Stimulated activated naive B cell treated with anti-CD40 and anti-IgM and Interleukin-4, amounts not matched to agents 10 μg/mL and 1 μg/mL and 100 μg/mL, for 72 hours (primary cell): ENCODE results near the gene PELO.
"Not testable (repeated sequence)": the region's sequence is repeated elsewhere in the genome, so short reads cannot be mapped to it uniquely, and the experiment has no call there.

ENCODE experiments used
- ATAC-seq, 2 donors: fragments of 150-1000 bp; cut with Tn5 transposase; replicated peaks; 2 replicates each; pipeline ENCODE4 v1.10.0; 2021; ENCODE audit warnings: moderate library complexity in 1 of 2
- DNase-seq: peaks from one replicate; pipeline ENCODE4 v3.0.0; 2021
- H3K27ac Mint-ChIP-seq: one replicate; pipeline ENCODE4 v1.8.0; 2022; ENCODE audit warnings: mild to moderate bottlenecking, mixed read lengths
- H3K27me3 Mint-ChIP-seq, 2 donors: one replicate each; pipeline ENCODE4 v1.8.0; 2022; ENCODE audit warnings: mixed read lengths in 2 of 2
- H3K36me3 Mint-ChIP-seq, 2 donors: one replicate each; pipeline ENCODE4 v1.8.0; 2022; ENCODE audit warnings: mixed read lengths in 2 of 2, mild to moderate bottlenecking in 1 of 2
- H3K4me1 Mint-ChIP-seq, 2 donors: one replicate each; pipeline ENCODE4 v1.8.0; 2022; ENCODE audit warnings: mixed read lengths in 2 of 2, mild to moderate bottlenecking in 1 of 2
- H3K4me3 Mint-ChIP-seq, 2 donors: one replicate each; pipeline ENCODE4 v1.8.0; 2022; ENCODE audit warnings: mild to moderate bottlenecking in 2 of 2, mixed read lengths in 2 of 2, moderate library complexity in 1 of 2
- H3K9me3 Mint-ChIP-seq, 2 donors: one replicate each; pipeline ENCODE4 v1.8.0; 2022; ENCODE audit warnings: mixed read lengths in 2 of 2, mild to moderate bottlenecking in 1 of 2

The PELO gene

DNA sequence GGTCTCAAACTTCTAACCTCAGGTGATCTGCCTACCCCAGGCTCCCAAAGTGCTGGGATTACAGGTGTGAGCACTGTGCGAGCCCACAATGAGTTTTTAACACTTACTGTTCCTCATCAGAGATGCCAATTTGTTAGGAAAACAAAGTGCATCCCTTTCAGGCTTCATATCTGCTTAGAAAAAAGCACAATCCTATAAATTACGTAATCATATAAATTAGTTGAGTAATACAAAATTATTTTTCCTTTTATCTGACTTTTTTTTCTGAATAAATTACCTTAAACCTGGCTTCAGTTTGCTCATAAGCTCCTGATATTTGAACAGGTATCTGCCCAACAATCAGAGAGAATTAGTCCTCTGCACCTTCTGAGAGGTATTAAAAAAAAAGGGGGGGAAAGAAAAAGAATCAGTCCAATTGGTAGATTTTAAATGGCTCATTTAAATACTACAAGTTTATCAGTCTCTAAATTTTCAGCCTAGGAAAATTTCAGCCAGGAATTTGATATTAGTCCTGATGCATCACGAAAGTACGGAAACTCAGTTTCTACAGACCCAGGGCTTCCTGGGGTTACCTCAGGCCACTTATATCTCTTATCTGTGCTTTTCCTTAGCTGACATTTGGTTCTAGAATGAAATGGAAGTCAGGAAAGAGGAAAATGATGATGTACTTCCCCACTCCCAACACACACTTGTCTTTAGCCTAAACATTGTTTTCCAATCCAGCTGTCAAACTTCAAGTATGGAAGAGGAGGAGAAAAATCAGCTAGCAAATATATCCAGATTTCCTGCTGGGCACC, 26.8 kb downstream of the PELO start:
- Mint-ChIP-seq H3K4me1 (peaks cover 2 to 7% of the 10 kb centered on the region in 2 donors), H3K27me3 (no peaks in the 10 kb centered on the region), H3K36me3 (no peaks in the 10 kb centered on the region), H3K9me3 (no peaks in the 10 kb centered on the region), H3K4me3 (no peak overlapping the region), H3K27ac (no peak overlapping the region)
- no peak for DNase-seq
- no peak for ATAC-seq

DNA sequence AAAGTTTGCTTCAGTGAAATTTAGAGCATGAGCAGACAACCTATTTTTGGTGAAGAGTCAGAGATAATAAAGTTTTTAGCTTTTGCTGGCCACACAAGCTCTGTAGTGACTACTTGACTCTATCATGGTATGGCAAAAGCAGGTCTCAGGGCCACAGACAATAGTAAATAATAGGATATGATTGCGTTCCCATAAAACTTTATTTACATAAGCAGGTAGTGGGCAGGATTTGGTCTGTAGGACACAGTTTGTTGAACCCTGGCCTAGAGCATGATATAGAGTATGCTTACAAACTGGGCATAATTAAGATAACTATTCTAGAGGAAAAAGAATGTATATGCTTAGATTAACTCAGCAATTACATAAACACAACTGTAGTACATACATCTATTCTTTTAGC, 30.1 kb downstream of the PELO start:
- ATAC-seq: no peak
- peaks cover 3 to 6% of the 10 kb centered on the region in 2 donors for H3K27me3 Mint-ChIP-seq
- no peak overlapping the region for H3K4me3 Mint-ChIP-seq
- no peak overlapping the region for H3K27ac Mint-ChIP-seq
- no peaks in the 10 kb centered on the region for H3K9me3 Mint-ChIP-seq
- no peaks in the 10 kb centered on the region for H3K4me1 Mint-ChIP-seq
- DNase-seq: no peak
- H3K36me3 Mint-ChIP-seq: no peaks in the 10 kb centered on the region

DNA sequence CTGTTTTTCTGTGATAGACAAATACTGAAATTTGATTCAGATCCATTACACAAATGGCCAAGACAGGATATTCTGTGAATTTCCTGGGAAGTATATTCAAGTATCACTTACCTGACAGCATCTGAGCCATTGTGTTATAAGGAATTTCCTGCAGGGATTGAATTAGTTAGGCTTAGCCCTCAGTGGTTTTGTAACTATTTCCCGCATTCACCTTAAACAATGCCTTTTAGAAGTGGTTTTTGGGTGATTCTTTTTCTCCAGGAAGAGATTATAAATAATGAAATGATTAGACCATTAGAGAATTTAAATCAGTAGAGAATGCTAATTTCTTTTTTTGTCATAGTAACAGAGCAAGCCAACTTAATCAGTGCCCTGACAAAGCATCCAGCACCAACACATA, 30.6 kb downstream of the PELO start:
- Mint-ChIP-seq H3K27ac (no peak overlapping the region), H3K27me3 (peaks cover 3 to 6% of the 10 kb centered on the region in 2 donors), H3K4me3 (no peak overlapping the region), H3K36me3 (no peaks in the 10 kb centered on the region), H3K9me3 (no peaks in the 10 kb centered on the region), H3K4me1 (no peaks in the 10 kb centered on the region)
- ATAC-seq: no peak
- DNase-seq: no peak

DNA sequence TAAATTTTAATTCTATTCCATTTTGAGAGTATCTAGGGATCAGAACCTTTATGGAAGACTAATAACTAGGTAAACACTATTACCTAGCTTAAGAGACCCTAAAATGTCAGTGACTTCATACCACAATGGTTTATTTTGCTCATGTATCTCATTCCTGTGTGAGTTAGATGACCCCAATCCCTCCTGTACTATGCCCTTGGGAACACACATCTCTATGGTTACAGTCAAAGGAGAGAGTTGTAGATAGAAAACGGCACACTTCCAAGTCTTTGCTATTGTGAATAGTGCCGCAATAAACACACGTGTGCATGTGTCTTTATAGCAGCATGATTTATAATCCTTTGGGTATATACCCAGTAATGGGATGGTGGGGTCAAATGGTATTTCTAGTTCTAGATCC, 31.1 kb downstream of the PELO start:
- not testable (repeated sequence) for H3K9me3 Mint-ChIP-seq, H3K4me1 Mint-ChIP-seq, ATAC-seq, H3K4me3 Mint-ChIP-seq, H3K27me3 Mint-ChIP-seq, H3K36me3 Mint-ChIP-seq, DNase-seq, H3K27ac Mint-ChIP-seq

GRCh38 chr5:52821901-52822300, 34.2 kb downstream of the PELO start:
- Mint-ChIP-seq H3K4me3 (no peak overlapping the region), H3K4me1 (no peaks in the 10 kb centered on the region), H3K27ac (no peak overlapping the region), H3K36me3 (no peaks in the 10 kb centered on the region), H3K9me3 (no peaks in the 10 kb centered on the region), H3K27me3 (peaks cover 3 to 6% of the 10 kb centered on the region in 2 donors)
- ATAC-seq (no peak), DNase-seq (no peak)

DNA sequence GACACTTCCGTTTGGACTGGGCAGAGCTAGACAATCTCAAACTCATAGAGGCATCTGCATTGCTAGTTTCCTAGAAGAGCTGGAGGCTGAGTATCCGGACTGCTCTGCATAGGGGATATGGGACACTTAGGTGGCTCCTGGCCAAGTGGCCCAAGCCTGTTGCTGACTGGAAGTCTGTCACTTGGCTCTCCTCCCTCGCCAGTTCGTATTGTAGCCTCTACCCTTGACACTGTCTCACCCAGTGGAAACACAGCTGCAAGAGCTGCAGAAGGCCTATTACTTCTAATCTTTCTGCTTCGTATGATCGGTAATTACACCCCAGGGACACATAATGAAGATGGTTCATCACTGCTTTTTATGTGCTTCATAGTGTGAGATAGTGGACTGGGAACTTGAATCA, 34.7 kb downstream of the PELO start:
- peaks cover 3 to 6% of the 10 kb centered on the region in 2 donors for H3K27me3 Mint-ChIP-seq

GRCh38 chr5:52824827-52825226, 37.1 kb downstream of the PELO start:
- Mint-ChIP-seq H3K27me3 (peaks cover 6% of the 10 kb centered on the region in 2 donors), H3K36me3 (no peaks in the 10 kb centered on the region), H3K27ac (no peak overlapping the region)

More for the DNA sequence above, 34.7 kb downstream of the PELO start:
- no peak for ATAC-seq
- DNase-seq: no peak
- H3K36me3 Mint-ChIP-seq: no peaks in the 10 kb centered on the region
- H3K27ac Mint-ChIP-seq: no peak overlapping the region
- no peaks in the 10 kb centered on the region for H3K4me1 Mint-ChIP-seq
- H3K9me3 Mint-ChIP-seq: peaks cover 0 to under 1% of the 10 kb centered on the region in 2 donors
- H3K4me3 Mint-ChIP-seq: no peak overlapping the region

DNA sequence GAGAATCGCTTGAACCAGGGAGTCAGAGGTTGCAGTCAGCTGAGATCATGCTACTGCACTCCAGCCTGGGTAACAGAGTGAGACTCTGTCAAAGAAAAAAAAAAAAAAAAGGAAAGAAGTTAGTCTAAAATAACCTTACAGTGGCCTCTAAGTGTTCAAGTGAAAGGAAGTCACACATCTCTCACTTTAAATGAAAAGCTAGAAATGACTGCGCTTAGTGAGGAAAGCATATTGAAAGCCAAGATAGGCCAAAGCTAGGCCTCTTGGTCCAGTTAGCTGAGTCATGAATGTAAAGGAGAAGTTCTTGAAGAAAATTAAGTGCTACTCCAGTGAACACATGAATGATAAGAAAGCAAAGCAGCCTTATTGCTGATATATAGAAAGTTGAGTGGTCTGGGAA, 38.1 kb downstream of the PELO start:
- H3K4me3 Mint-ChIP-seq: no peak overlapping the region
- peaks cover 0 to 1% of the 10 kb centered on the region in 2 donors for H3K9me3 Mint-ChIP-seq
- ATAC-seq (peak; percentile 55 to 60), DNase-seq (no peak)
- no peaks in the 10 kb centered on the region for H3K4me1 Mint-ChIP-seq
- no peaks in the 10 kb centered on the region for H3K36me3 Mint-ChIP-seq
- peaks cover 6% of the 10 kb centered on the region in 2 donors for H3K27me3 Mint-ChIP-seq
- H3K27ac Mint-ChIP-seq: no peak overlapping the region

More at GRCh38 chr5:52824827-52825226, 37.1 kb downstream of the PELO start:
- DNase-seq (no peak), ATAC-seq (no peak)
- peaks cover 0 to 1% of the 10 kb centered on the region in 2 donors for H3K9me3 Mint-ChIP-seq
- no peak overlapping the region for H3K4me3 Mint-ChIP-seq
- no peaks in the 10 kb centered on the region for H3K4me1 Mint-ChIP-seq

- no peaks in the 10 kb centered on the region for H3K4me1 Mint-ChIP-seq
- DNase-seq (no peak), ATAC-seq (no peak)
- peaks cover 0 to 1% of the 10 kb centered on the region in 2 donors for H3K9me3 Mint-ChIP-seq
- H3K4me3 Mint-ChIP-seq: no peak overlapping the region
- H3K27me3 Mint-ChIP-seq: peaks cover 0 to 3% of the 10 kb centered on the region in 2 donors
- no peaks in the 10 kb centered on the region for H3K36me3 Mint-ChIP-seq
- no peak overlapping the region for H3K27ac Mint-ChIP-seq
Measured at GRCh38 chr5:52827815-52828214, 40.1 kb downstream of the PELO start.

- DNase-seq (no peak), ATAC-seq (no peak)
- Mint-ChIP-seq H3K4me1 (no peaks in the 10 kb centered on the region), H3K4me3 (no peak overlapping the region), H3K27me3 (peaks cover 0 to 3% of the 10 kb centered on the region in 2 donors), H3K36me3 (no peaks in the 10 kb centered on the region), H3K27ac (no peak overlapping the region), H3K9me3 (peaks cover 0 to 1% of the 10 kb centered on the region in 2 donors)
Measured at GRCh38 chr5:52829664-52830063, 41.9 kb downstream of the PELO start.

DNA sequence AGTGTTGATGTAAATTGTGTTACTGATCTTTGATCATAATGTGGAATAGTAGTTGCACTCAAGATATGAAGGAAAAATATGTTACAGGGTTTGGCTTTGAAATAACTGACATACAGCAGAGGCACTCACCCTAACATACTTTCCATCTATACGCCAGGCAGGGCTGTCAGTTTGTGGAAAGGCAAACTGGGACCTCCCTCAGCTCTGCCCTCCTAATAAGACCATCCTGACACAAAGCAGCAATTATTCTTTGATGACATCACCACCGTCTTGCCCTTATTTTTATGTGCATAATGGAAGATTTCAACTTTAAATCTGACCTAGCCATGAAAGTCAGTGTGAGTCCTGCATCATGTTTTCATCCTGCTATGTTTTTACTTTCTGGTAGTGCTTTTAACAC, 42.9 kb downstream of the PELO start:
- ATAC-seq (no peak), DNase-seq (no peak)
- Mint-ChIP-seq H3K4me3 (no peak overlapping the region), H3K36me3 (no peaks in the 10 kb centered on the region), H3K27ac (no peak overlapping the region), H3K27me3 (peaks cover 0 to 3% of the 10 kb centered on the region in 2 donors), H3K4me1 (no peaks in the 10 kb centered on the region), H3K9me3 (peaks cover 0 to 1% of the 10 kb centered on the region in 2 donors)

DNA sequence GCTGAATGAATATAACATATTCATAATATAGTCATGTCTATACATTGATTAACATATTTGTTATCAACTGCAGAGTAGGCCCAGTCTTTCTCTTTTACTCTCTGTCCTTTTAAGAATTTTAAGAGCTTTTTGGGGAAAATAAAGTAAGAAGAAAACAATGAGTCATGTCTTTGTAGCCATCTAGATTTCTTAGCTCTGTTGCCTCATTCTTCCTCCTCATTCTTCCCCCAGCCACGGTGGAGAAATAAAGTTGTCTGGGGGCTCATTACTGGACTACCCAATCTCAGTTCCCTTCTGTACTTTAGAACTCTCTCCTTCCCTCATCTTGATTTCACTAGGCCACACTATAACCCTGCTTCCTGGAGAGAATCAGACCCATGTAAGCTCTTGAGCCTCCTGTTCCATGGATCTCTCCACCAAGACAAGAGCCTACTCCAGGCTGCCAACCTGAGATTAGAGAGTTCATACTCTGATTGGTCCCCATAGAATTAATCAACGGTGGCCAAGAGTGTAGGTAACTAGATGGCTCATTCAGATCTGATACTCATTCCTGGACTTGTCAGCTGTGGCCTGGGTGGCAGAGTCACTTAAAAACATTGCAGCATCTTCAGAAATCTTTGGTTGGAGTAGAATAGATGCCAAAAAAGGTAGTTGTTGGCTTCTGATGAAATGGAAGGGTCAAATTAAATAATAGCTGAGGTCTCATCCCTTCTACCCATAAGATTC, 44.2 kb downstream of the PELO start:
- H3K27ac Mint-ChIP-seq: no peak overlapping the region
- peaks cover 0 to 3% of the 10 kb centered on the region in 2 donors for H3K27me3 Mint-ChIP-seq
- no peaks in the 10 kb centered on the region for H3K4me1 Mint-ChIP-seq
- no peak for ATAC-seq
- H3K36me3 Mint-ChIP-seq: no peaks in the 10 kb centered on the region
- H3K4me3 Mint-ChIP-seq: no peak overlapping the region
- peaks cover 0 to 1% of the 10 kb centered on the region in 2 donors for H3K9me3 Mint-ChIP-seq
- no peak for DNase-seq

- DNase-seq: no peak
- Mint-ChIP-seq H3K9me3 (no peaks in the 10 kb centered on the region), H3K4me3 (no peak overlapping the region), H3K27me3 (no peaks in the 10 kb centered on the region), H3K36me3 (no peaks in the 10 kb centered on the region), H3K27ac (no peak overlapping the region), H3K4me1 (no peaks in the 10 kb centered on the region)
- ATAC-seq: no peak
Measured at GRCh38 chr5:52834320-52834719, 46.6 kb downstream of the PELO start.

DNA sequence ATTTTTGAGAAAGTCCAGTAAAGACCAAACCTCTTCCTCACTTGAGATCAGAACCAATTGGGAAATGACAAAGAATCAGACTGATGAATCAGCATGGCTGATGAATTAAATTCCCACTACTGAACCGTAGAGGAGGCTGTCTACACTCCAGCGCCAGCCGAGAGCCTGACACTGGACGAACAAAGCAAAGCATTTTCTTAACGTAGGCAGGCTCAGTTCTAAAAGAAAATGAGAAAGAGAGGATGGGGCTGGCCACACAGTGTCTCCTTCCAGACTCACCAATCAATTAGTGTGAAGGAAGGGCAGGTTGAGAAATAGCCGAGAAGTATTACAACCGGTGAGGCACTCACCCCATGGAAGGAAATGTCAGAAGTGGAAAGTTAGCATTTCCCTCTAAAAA, 49.4 kb downstream of the PELO start:
- no peaks in the 10 kb centered on the region for H3K27me3 Mint-ChIP-seq
- H3K27ac Mint-ChIP-seq: no peak overlapping the region
- no peak for ATAC-seq
- DNase-seq: no peak
- no peaks in the 10 kb centered on the region for H3K36me3 Mint-ChIP-seq
- H3K9me3 Mint-ChIP-seq: no peaks in the 10 kb centered on the region
- H3K4me3 Mint-ChIP-seq: no peak overlapping the region
- H3K4me1 Mint-ChIP-seq: no peaks in the 10 kb centered on the region
